ENCODE results near the gene GRAMD1B.

Gene GRAMD1B

GRCh38 chr11:123580557-123581275 lies 150.6 kb downstream of the GRAMD1B start:
- DNase-seq (ENCODE audit: low read depth, low spot score): no peak
- no peak overlapping the region for H3K27ac ChIP-seq

DNA sequence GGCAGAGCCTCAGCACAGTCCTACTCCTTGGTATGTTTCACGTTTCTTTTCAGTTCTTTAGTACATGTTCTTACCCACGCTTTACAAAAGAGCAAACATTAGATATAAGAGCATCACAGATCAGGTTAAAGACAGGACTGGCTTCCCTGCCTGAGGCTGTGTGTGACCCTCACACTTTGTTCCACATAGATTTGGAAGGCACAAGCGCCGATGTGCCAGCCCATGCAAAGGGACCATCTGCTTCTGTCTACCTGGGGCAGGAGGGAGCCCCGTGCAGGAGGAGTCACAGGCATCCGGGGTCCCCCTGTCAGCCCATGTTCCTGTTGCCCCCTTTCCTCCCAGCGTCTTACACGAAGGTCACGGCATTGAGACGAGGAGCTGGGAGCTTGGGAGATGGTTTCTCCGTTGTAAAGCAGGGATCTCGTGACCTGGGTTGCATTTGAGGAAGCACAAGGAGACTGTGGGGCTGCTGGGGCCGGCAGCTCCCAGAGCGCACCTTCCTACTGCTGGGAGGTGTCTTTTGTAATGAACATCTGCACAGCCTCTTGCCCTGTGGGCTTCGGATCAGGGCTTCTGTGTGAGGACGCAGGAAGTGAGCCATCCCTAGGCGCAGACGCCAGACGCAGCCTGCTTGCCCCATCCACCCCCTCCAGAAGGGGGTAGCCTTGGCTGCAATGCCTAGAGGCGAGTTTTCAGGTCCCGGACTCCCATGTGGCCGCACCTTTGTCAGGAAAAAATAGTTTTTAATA lies 151.8 kb downstream of the GRAMD1B start:
- no peak for DNase-seq (ENCODE audit: low read depth, low spot score)
- no peak overlapping the region for H3K27ac ChIP-seq

- H3K27ac ChIP-seq: no peak overlapping the region
- no peak for DNase-seq (ENCODE audit: low read depth, low spot score)
Observed at GRCh38 chr11:123582992-123583504, 153.0 kb downstream of the GRAMD1B start.

DNA sequence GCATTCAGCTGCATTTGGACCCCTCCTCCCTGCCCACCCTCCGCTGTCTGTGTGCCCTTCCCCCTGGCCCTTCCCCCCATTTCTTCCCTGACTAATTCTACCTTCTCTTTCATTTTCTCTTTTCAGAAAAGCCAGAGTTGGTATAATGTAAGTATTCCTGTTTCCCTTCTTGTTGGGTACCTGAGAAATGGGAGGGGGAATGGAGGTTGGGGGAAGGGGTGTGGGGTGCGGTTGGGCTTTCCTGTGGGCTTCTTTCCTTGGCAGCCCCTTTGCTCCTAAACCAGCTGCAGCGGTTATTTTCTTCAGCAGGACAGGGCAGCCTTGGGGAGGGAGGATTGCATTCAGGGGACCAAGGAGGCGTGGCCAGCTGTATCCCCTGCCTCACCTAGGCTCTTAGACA lies 154.1 kb downstream of the GRAMD1B start:
- H3K27ac ChIP-seq: no peak overlapping the region
- DNase-seq (ENCODE audit: low read depth, low spot score): no peak

DNA sequence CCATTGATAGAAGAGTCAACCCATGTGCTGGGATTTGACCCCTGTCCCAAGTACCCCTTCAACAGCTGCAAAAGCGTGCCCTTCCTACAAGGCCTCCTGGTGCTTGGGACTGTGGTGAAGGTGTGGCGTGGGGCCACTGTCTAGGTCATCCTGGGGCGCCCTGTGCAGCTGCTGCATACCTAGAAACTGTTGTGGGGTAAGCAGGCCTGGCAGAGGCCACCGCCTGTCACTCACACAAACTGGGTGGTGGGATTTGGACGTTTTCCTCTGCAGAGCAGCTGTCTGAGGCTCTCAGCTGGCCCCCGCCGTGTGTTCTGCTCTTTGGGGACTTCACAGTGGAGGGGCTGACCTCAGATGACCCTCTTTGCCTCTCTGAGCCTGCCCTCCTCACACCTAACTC lies 154.7 kb downstream of the GRAMD1B start:
- H3K27ac ChIP-seq: no peak overlapping the region
- DNase-seq (ENCODE audit: low read depth, low spot score): no peak

DNA sequence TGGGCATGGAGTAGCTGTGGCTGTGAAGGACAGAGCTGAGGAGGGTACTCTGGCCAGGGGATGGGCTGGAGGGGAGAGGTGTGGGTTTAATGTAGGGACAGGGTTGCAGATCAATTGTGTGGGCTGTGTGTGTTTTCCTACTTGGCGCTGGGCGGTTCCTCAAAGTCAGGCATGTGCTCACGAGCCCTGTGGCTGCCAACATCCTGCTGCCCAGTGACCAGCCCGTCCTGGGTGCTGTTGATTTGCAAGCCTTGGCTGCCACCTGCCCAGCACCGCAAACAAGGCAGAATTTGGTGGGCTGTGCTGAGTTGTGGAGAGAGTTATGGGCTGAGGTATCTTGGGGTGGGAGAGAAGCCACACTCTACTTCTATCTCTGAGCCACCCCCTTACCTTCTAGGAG lies 155.1 kb downstream of the GRAMD1B start:
- no peak for DNase-seq (ENCODE audit: low read depth, low spot score)
- no peak overlapping the region for H3K27ac ChIP-seq

DNA sequence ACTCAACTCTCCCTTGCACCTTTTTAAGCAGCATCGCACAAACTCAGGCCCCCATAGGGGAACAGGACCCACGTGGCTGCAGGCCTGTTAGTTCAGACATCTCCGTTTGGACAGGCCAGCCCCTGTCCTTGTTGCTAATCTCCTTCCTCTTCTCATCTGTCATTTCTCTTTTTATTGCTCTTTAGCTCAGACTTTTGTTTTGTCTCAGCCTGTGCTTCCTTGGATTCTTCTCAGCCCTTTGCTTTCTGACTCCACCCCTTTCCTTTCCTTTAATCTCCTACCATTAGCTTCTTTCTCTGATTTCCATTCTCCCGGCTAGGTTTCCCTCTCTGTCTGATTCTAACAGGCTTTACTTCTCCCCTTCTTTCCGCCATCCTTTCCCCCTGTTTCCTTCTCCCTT lies 155.6 kb downstream of the GRAMD1B start:
- DNase-seq (ENCODE audit: low read depth, low spot score): no peak
- H3K27ac ChIP-seq: no peak overlapping the region

GRCh38 chr11:123586568-123586967 lies 156.5 kb downstream of the GRAMD1B start:
- no peak overlapping the region for H3K27ac ChIP-seq
- no peak for DNase-seq (ENCODE audit: low read depth, low spot score)

DNA sequence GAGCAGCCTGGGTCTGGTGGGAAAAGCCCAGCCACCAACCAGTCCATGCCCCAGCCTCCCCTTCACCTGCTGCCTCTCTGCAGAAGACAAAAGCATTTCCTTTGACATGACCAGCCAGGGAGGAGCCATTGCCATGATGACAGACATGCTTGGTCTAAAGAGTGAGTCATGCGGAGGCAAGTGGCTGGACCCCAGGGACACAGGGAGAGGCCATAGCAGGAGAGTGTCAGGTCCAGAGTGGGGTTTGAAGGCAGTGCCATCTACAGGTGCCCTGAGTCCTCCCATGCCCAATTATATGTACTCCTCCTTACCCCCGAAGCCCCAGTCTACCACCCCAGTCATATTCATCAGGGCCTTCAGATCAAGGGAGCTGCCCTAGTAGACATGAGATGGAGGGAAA lies 157.0 kb downstream of the GRAMD1B start:
- no peak for DNase-seq (ENCODE audit: low read depth, low spot score)
- H3K27ac ChIP-seq: no peak overlapping the region

DNA sequence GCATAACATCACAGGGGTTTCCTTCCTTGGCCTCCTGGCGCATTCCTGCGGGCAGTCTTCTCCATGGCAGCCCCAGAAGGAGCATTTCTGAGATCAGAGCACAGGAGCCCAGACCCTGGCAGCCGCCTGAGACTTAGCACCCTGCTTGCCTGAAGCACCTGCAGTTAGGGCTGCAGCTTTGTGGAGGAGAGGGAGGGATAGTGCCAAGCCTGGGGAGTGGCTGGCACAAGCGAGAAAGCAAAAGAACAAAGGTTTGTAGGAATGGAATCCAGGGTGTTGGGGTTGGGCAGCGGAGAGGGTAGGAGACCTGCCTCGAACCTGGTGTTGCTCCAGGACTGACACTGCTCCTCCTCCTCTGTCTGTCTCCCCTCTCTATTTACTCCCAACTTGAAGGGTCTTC lies 157.5 kb downstream of the GRAMD1B start:
- DNase-seq (ENCODE audit: low read depth, low spot score): no peak
- no peak overlapping the region for H3K27ac ChIP-seq

- DNase-seq (ENCODE audit: low read depth, low spot score): no peak
- no peak overlapping the region for H3K27ac ChIP-seq
Observed at GRCh38 chr11:123588117-123588863, 158.2 kb downstream of the GRAMD1B start.

DNA sequence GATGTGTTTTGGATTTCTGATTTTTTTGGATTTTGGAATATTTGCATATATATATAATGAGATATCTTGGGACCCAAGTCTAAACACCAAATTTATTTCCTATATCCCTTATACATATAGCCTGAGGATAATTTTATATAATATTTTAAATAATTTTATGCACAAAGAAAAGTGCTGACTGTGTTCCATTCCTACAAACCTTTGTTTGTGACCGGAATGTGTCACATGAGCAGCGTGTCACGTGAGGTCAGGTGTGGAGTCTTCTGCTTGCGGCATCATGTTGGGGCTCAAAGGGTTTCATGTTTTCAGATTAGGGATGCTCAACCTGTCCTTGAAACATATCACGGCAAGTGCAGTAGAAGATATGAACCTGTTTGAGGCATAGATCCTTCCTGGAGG lies 158.8 kb downstream of the GRAMD1B start:
- DNase-seq (ENCODE audit: low read depth, low spot score): no peak
- no peak overlapping the region for H3K27ac ChIP-seq

- H3K27ac ChIP-seq: no peak overlapping the region
- DNase-seq (ENCODE audit: low read depth, low spot score): no peak
Observed at GRCh38 chr11:123590296-123590912, 160.3 kb downstream of the GRAMD1B start.

DNA sequence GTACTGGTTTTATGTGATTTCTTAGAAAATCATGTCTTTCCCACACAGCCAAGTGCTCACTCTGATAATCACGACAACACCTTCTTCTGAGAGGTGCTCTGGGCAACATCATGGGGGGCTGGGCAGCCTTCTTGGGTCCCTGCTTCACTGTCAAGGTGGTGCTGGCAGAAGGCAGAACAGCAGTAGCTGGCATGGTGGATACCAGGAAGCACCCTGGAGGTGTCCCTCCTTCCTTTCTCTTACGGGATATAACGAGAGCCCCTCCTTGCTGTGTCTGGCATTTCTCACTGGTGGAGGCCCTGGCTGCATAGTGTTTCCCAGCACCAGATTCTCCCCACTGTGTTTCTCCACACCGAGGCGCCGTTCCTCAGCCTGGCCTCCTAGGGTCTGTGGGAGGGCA lies 163.5 kb downstream of the GRAMD1B start:
- no peak for DNase-seq (ENCODE audit: low read depth, low spot score)

DNA sequence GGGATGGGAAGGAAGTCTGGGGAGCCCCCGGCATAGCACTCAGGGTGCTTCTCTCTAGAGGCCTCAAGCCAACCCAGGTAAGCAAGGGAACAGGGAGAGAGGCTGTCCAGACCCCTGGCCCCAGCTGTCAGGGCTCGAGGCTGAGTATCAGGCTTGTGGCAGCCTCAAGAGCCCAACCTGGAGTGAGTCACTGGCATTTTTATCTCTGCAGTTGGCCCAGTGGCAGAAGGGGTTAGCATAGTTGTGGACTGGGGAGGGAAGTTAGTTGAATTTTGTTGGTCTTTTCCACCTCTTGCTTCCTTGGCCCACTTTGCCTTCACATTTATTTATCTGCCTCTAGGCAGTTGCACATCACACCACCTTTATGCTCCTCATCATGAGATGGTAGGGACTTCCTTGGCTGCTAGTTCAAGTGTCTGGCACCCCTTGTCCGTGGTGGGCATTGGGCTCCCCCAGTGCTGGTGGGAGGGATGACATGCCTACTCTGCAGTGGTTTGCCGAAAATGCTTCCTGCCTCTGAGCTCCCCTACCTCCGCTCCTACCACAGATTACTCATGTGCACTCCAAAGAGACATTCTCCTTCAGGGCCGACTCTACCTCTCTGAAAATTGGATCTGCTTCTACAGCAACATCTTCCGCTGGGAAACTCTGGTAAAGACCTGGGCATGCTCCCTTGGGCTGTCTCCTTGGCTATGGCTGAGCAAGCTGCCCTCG lies 164.3 kb downstream of the GRAMD1B start:
- H3K27ac ChIP-seq: no peak overlapping the region
- no peak for DNase-seq (ENCODE audit: low read depth, low spot score)

More for the DNA sequence above, 163.5 kb downstream of the GRAMD1B start:
- no peak overlapping the region for H3K27ac ChIP-seq

DNA sequence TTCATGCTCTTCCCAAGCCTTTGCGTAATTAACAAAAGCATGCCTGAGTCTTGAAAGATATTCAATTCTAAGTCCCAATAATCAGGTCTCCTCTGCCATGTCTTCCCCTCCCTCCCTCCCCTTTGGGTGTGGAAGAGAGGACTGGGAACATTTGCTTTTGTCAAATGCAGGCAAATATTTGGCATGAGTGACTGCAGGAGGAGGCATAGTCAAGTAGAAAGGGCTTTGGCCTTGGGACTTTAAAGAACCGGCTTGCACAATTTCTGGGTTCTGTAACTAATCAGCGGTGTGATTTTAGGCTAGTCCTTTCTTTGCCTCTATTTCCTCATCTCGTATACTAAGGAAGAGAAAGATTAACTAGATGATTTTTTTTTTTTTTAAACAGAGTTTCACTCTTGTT lies 164.9 kb downstream of the GRAMD1B start:
- H3K27ac ChIP-seq: no peak overlapping the region
- DNase-seq (ENCODE audit: low read depth, low spot score): no peak

- no peak for DNase-seq (ENCODE audit: low read depth, low spot score)
- no peak overlapping the region for H3K27ac ChIP-seq
Observed at GRCh38 chr11:123597859-123598258, 167.8 kb downstream of the GRAMD1B start.

DNA sequence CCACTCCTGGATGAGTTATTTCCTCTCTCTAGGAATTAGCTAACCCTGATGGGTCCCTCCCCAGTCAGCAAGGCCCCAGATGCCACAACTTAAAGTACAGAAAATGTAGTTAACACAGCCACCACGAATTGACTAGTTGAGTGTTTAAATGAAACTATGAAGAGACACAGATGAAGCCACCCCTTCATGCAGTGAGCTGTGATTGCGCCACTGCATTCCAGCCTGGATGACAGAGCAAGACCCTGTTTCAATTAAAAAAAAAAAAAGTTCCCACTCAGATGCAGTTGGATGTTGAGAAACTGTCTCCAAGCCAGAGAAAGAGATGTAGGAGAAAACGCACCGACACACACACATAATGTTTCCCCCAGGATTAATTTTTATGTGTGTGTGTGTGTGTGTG lies 171.1 kb downstream of the GRAMD1B start:
- H3K27ac ChIP-seq: no peak overlapping the region
- no peak for DNase-seq (ENCODE audit: low read depth, low spot score)

DNA sequence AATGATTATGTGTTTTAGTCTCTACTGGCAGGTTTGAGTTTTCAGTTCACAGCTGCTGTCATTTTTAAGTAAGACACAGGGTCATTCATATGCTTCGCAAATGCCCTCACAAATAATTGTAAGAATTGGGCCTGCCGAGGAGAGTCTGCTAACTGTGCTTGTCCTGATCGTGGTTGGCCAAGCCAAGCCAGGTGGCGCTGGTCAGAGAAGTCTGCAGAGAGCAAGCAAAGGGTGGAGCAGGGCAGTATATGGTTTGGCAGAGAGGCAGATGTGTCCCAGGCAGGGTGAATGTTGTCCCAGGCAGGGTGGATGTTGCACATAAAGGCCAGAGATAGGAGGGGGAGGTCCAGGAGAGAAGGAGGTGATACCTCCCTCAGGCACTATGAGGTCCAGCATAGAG lies 171.7 kb downstream of the GRAMD1B start:
- no peak overlapping the region for H3K27ac ChIP-seq
- no peak for DNase-seq (ENCODE audit: low read depth, low spot score)

DNA sequence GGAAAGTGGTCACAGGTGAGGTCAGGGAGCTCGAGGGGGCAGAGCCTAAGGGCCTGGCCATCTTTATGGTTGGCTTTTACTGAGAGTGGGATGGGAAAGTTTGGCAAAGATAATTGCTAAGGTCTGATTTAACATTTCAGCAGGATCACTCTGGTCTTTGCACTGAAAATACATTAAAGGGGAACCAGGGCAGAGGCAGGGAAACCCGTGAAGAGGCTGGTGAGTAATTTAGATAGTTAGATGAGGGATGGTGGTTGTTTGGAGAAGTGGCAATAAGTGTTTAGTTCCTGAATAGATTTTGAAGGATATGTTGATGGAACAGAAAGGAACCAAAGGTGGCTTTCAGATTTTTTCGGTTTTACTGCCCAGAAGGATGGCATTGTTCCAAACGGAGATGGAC lies 173.6 kb downstream of the GRAMD1B start:
- H3K27ac ChIP-seq: no peak overlapping the region
- no peak for DNase-seq (ENCODE audit: low read depth, low spot score)
